GM12891 (cell line): ENCODE measurements around the gene FOXE3.

Source experiments
- POLR2A ChIP-seq: IDR thresholded peaks from 2 replicates; pipeline ENCODE4 v1.6.1; 2011; ENCODE audit warnings: low read depth, low read length, control low read depth
- POLR2AphosphoS5 ChIP-seq: IDR thresholded peaks from 2 replicates; pipeline ENCODE4 v1.6.1; 2011; ENCODE audit warnings: low read depth, low read length, control low read depth
- SPI1 ChIP-seq: IDR thresholded peaks from 2 replicates; pipeline ENCODE4 v1.6.1; 2011; ENCODE audit warnings: low read depth, low read length, control low read depth

GRCh38 chr1:47396671-47397196, 19.4 kb upstream of the FOXE3 start:
- TF ChIP-seq POLR2A (no peak), POLR2AphosphoS5 (no peak), SPI1 (no peak)
